H1 (cell line): ENCODE results near the gene FHL1. TPM values are rescaled to one million over a fixed set of nuclear protein-coding genes. Genes with fewer than 3 reads are reported as not detected.

Source experiments
- polyA plus RNA-seq, 7 experiments: library from polyadenylated mRNA; depleted of rRNA in 3 of 7; stranded (reverse) in 5 of 7; unstranded in 2 of 7; fragments of >200 nt in 5 of 7; fragments of 200-250 nt in 2 of 7; gene quantifications; 1 replicate in 5 of 7; 2 replicates in 1 of 7; 4 replicates in 1 of 7; pipeline versions ENCODE4 v1.2.1 to v1.2.3, GENCODE V29; 2011 to 2013; ENCODE audit warnings: missing spikeins in 2 of 7, mixed read lengths in 2 of 7
- total RNA-seq: library from RNA; stranded (reverse); fragmentation: NEBNext Ultra II Directional; extraction: Animal tissue kit (Norgen Biotek cat#: 25700); gene quantifications from 2 replicates; pipeline ENCODE4 v1.2.1, GENCODE V29; 2021
- TF ChIP-seq, protein P1 (sequence below): fragments of 300-600 bp; sonication (generic); IDR thresholded peaks from 2 replicates; pipeline ENCODE4 v1.7.1; 2012; ENCODE audit warnings: low read length, moderate library complexity, mild to moderate bottlenecking, inconsistent platforms; ENCODE audit not compliant: insufficient replicate concordance

Gene FHL1
- total and polyA plus RNA-seq, 2 of the 8 experiments (the other 6 are each of a cell fraction or from before 2014, with no cell fraction given): 45.0 to 56.5 TPM

DNA sequence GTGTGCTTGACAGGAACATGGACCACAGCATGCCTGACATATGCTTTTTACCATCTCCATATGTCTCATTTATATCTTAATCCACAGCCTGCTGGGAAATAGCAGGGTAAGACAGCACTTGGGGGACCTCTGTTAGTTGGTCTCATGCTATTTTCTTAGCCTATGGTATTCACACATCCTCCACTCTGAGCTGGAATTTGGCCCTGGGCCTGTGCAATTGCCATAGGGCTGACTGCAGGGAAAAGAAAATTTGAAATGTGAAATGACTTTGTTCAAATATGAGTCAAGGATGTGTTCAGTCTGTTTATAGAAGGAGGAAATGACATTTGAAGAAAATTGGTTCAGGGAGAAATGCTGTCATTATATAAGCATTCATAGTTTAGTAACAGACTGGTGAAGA lies 113.4 kb downstream of the FHL1 start (continued):
- TF ChIP-seq, protein P1, sequence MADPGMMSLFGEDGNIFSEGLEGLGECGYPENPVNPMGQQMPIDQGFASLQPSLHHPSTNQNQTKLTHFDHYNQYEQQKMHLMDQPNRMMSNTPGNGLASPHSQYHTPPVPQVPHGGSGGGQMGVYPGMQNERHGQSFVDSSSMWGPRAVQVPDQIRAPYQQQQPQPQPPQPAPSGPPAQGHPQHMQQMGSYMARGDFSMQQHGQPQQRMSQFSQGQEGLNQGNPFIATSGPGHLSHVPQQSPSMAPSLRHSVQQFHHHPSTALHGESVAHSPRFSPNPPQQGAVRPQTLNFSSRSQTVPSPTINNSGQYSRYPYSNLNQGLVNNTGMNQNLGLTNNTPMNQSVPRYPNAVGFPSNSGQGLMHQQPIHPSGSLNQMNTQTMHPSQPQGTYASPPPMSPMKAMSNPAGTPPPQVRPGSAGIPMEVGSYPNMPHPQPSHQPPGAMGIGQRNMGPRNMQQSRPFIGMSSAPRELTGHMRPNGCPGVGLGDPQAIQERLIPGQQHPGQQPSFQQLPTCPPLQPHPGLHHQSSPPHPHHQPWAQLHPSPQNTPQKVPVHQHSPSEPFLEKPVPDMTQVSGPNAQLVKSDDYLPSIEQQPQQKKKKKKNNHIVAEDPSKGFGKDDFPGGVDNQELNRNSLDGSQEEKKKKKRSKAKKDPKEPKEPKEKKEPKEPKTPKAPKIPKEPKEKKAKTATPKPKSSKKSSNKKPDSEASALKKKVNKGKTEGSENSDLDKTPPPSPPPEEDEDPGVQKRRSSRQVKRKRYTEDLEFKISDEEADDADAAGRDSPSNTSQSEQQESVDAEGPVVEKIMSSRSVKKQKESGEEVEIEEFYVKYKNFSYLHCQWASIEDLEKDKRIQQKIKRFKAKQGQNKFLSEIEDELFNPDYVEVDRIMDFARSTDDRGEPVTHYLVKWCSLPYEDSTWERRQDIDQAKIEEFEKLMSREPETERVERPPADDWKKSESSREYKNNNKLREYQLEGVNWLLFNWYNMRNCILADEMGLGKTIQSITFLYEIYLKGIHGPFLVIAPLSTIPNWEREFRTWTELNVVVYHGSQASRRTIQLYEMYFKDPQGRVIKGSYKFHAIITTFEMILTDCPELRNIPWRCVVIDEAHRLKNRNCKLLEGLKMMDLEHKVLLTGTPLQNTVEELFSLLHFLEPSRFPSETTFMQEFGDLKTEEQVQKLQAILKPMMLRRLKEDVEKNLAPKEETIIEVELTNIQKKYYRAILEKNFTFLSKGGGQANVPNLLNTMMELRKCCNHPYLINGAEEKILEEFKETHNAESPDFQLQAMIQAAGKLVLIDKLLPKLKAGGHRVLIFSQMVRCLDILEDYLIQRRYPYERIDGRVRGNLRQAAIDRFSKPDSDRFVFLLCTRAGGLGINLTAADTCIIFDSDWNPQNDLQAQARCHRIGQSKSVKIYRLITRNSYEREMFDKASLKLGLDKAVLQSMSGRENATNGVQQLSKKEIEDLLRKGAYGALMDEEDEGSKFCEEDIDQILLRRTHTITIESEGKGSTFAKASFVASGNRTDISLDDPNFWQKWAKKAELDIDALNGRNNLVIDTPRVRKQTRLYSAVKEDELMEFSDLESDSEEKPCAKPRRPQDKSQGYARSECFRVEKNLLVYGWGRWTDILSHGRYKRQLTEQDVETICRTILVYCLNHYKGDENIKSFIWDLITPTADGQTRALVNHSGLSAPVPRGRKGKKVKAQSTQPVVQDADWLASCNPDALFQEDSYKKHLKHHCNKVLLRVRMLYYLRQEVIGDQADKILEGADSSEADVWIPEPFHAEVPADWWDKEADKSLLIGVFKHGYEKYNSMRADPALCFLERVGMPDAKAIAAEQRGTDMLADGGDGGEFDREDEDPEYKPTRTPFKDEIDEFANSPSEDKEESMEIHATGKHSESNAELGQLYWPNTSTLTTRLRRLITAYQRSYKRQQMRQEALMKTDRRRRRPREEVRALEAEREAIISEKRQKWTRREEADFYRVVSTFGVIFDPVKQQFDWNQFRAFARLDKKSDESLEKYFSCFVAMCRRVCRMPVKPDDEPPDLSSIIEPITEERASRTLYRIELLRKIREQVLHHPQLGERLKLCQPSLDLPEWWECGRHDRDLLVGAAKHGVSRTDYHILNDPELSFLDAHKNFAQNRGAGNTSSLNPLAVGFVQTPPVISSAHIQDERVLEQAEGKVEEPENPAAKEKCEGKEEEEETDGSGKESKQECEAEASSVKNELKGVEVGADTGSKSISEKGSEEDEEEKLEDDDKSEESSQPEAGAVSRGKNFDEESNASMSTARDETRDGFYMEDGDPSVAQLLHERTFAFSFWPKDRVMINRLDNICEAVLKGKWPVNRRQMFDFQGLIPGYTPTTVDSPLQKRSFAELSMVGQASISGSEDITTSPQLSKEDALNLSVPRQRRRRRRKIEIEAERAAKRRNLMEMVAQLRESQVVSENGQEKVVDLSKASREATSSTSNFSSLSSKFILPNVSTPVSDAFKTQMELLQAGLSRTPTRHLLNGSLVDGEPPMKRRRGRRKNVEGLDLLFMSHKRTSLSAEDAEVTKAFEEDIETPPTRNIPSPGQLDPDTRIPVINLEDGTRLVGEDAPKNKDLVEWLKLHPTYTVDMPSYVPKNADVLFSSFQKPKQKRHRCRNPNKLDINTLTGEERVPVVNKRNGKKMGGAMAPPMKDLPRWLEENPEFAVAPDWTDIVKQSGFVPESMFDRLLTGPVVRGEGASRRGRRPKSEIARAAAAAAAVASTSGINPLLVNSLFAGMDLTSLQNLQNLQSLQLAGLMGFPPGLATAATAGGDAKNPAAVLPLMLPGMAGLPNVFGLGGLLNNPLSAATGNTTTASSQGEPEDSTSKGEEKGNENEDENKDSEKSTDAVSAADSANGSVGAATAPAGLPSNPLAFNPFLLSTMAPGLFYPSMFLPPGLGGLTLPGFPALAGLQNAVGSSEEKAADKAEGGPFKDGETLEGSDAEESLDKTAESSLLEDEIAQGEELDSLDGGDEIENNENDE: no peak
